H4 (cell line): ENCODE results near the gene ZNF598. TPM values are rescaled to one million over a fixed set of nuclear protein-coding genes. Genes with fewer than 3 reads are reported as not detected.

Experiments
- DNase-seq: peaks from one replicate; pipeline ENCODE4 v3.0.0-alpha.2; 2015; ENCODE audit warnings: low spot score
- total RNA-seq: library from RNA; depleted of rRNA; stranded (reverse); fragments of >200 nt; shearing (Covaris generic); gene quantifications from 2 replicates; pipeline ENCODE4 v1.2.3, GENCODE V29; 2014; rRNA removed

Gene ZNF598
- 5.5 and 10.4 TPM in 2 replicates for total RNA-seq

DNA sequence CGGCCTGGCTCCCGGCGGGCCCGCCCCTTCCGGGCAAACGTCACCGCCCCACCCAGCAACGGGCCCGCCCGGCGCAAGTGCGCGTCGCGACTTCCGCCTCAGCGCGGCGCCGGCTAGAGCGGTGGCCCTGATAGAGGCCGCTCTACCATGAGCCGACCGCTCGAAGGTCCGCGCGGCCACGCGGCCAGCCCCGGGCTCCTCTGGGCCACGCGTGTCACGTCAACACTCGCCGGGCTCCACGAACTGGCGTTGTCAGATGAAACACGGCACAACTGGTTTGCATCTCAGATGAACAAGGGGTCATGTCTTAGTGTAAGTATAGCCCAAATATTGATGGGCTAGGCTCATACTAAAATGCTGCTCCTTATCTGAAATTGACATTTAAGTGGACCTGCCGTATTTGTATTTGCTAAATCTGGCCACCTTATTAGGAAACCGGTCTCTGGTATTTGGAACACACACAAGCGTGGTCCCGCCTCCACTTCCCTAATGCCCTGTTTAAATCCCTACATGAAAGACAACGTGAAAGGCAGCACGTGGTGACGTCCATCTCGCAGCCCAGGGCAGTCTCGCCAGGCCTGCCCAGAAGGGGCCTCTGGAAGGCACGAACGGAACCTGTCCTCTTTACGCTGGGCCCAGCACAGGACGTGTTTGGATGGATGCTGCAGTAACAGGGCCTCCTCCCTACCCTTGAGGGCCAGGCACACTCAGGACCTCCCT lies at the start of gene ZNF598:
Gene ZNF598, minus strand, starts transcription at position 31 of the 720 bp plus-strand sequence.
- DNase-seq, result peak; percentile 75

GRCh38 chr16:2058872-2059271 lies 49.3 kb upstream of the ZNF598 start:
- no peak for DNase-seq

GRCh38 chr16:2058420-2058819 lies 48.8 kb upstream of the ZNF598 start:
- DNase-seq, result no peak

DNA sequence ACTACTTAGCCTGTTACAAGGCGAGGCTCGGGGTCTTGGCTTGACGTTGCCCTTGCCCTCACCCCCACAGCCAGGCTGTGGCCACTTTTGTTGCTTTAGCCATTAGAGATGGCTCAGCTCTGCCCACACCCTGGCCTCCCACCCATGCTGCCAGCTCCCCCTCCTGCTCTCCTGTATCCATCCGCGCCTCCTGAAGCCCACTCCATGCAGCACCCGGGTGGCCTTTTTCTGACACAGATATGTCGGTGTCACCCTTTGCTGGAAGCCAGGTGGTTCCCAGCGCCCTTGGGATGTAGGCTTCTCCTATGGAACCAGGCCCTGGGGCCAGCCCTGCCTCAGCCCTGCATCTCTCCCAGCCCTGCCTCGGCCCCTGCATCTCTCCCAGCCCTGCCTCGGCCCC lies 47.8 kb upstream of the ZNF598 start:
- no peak for DNase-seq

DNA sequence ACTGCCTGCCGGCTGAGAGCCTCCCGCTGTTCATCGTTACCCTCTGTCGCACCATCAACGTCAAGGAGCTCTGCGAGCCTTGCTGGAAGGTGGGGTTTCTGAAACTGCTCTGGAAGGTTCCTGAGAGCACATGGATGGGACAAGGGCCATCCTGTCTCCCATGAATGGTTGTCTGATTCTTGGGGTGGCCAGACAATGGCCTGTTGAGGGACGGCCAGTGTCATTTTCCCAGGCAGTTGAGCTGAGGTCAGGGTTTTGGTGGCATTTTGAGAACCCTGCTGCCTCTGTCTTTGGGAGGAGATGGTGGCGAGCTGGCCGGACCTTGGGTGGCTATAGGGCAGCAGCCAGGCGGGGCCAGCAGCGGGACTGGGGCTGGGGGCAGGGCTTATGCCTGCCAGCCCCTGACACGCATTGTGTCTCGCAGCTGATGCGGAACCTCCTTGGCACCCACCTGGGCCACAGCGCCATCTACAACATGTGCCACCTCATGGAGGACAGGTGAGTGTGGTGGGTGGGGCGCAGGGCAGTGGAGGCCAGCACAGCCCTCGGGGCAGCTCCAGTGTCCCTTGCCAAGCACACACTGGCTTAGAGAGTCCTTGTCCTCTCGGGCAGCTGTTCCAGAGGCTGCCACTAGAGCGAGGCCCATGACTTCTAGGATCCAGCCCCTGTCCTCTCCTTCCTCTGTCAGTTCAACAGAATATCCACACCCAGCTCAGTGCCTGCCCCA lies 47.2 kb upstream of the ZNF598 start:
- DNase-seq, result no peak

- DNase-seq, result no peak
Observed at GRCh38 chr16:2056077-2056476, 46.5 kb upstream of the ZNF598 start.

- DNase-seq, result no peak
Observed at GRCh38 chr16:2054543-2055245, 45.1 kb upstream of the ZNF598 start.

- DNase-seq, result no peak
Observed at GRCh38 chr16:2053897-2054296, 44.3 kb upstream of the ZNF598 start.

DNA sequence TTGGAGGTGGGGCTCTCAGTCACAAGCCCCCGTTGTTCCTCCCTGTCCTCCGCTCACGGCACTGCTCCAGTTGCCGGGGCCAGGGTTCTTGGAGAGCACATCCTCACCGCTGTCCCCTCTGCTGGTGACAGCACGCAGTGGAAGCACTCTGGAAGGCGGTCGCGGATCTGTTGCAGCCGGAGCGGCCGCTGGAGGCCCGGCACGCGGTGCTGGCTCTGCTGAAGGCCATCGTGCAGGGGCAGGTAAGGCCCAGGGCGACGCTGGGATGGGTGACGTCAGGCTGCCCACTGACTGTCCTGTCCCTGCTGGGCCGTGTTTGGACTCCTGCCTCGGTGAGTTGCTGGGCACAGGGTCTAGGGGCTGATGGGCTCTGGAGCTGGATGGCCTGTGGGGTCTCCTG lies 43.6 kb upstream of the ZNF598 start:
- DNase-seq, result no peak

GRCh38 chr16:2048116-2048543 lies 38.5 kb upstream of the ZNF598 start:
- DNase-seq, result no peak

DNA sequence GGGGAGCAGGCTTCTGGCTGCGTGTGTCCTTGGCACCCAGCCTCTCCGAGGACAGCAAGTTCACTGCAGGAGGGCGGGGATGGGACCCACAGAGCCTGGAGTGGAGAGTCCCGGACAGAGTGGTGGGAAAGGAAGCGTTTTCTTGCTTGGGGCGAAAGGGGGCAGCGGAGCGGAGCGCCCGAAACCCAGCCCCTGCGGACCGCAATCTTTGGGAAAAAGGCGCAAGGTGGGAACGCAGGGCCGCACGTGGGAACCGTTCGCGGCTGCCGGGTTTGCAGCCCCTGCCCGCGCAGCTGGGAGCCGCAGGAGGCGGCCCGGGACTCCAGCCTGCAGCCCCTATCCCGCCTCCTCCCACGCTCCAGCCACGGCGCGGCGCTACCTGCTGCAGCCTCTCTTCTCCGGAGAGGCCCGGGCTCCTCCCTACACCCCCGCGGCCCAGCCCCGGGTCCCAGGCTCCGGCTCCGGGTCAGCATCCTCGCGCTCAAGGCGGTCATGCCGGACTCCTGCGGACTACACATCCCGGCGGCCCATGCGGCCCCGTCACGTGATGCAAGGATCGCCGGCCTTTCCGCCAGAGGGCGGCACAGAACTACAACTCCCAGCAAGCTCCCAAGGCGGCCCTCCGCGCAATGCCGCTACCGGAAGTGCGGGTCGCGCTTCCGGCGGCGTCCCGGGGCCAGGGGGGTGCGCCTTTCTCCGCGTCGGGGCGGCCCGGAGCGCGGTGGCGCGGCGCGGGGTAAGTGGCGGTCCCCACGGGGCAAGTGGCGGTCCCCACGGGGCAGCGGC lies 37.9 kb upstream of the ZNF598 start, which contains the start of the genes NTHL1 and TSC2:
Gene NTHL1, minus strand, starts transcription at position 505 of the 786 bp plus-strand sequence. Its CDS starts 11 bp downstream, at position 494.
Gene TSC2, plus strand, starts transcription at position 656 of the 786 bp plus-strand sequence. CDS start 631 bp downstream, outside the sequence.
- peak; percentile 94 for DNase-seq

GRCh38 chr16:2046893-2047329 lies 37.3 kb upstream of the ZNF598 start:
- no peak for DNase-seq

DNA sequence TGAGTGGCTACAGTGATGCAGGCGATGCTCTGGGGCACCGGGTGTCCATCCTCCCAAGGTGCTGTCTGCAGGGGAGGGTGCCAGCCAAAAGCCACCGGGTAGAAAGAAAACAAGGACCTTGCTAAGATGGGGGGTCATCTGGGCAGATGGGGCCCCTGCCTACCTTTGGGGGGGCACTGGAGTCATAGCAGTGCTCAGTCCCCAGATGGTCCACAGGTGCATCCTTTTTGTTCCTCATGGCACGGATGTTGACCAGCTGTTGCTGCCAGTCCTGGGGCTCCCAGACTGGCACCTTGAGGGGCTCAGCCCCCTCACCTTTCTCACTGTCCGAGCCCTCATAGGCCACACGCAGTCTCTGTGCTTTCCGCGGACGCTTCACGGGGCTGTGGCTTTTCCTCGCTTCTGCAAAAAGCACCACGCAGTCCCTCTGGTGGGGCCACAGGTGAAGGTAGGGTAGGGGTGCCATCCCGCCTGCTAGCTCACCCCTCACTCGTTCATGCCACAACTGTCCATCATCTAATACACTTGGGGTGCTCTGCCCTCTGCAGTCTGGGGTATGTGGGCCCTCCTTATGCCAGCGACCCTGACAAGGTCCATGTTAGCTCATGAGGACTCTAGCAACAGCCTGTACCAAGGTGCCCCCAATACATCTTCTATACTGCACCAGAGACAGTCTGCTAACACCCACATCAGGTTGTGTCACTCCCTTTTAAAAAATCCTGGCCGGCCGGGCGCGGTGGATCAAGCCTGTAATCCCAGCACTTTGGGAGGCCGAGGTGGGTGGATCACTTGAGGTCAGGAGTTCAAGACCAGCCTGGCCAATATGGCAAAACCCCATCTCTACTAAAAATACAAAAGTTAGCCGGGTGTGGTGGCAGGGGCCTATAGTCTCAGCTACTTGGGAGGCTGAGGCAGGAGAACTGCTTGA lies 36.6 kb upstream of the ZNF598 start:
- DNase-seq, result no peak

GRCh38 chr16:2044541-2044940 lies 34.9 kb upstream of the ZNF598 start:
- no peak for DNase-seq

GRCh38 chr16:2043667-2044451 lies 34.2 kb upstream of the ZNF598 start:
- DNase-seq, result no peak

DNA sequence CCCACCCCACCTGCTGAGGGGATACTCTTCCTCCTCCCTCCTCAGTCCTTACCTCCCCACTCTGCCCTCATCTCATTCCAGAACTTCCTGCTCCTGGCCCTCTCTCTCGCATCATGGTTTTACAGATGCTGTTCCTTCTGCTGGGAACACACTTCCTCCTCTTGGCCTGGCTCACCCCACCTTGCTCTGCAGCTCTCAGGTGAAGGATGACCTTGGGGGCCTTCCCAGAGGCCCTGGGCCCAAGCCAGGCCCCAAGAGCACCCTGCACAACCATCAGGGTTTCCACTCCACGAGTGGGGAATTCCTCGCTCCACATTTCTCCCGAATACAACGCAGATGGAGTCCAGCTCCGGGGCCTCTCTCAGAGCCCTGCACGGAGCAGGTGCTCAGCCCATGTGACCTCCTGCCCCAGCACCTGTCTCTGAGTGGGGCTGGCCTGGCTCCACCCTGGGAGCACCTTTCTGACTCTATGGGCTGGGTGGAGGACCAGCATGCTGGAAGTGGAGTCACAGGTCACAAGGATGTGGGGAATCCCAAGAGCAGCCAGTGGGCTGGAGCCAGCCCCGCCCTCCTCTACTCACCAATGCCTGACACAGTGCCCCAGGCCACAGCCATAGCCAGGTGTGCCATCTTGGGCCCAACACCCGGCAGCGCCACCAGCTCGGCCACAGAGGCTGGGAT lies 33.5 kb upstream of the ZNF598 start:
- no peak for DNase-seq

DNA sequence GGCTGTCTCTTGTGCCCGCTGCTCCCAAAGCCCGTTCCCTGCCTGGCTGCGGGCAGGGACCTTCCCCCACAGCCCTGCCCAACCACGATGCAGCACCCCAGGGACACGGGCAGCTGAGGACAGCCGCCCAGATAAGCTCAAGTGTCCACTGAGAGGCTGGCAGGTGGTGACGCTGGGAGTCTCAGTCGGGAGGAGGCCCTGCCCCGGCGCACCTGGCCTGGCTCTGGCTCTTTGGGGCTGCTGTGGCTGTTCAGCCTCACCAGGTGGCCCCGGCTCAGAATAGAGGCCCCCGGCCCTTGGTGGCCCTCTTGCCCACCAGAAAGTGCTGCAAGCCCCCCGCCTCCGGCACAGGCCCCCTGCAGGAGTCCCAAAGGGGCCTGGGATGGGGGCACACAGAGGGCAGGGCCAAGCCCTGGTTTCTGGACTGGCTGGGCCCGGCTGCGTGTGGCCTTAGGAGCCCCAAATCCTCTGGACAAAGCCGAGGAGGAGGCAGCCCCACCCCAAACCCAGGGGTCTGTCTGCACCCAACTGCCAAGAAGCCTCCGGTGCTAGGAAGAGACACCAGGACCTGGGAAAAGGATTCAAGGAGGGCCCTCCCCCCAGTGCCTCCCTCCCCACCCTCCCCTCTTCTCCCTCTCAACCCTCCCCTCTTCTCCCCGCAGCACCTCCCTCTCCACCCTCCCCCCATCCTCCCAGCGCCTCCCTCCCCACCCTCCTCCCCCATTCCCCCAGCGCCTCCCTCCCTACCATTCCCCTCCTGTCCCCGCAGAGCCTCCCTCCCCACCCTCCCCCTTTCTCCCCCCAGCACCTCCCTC lies 32.8 kb upstream of the ZNF598 start:
- no peak for DNase-seq
